K562 (cell line): Measurements from ENCODE around the gene C22orf39. TPM values are rescaled to one million over a fixed set of nuclear protein-coding genes. Genes with fewer than 3 reads are reported as not detected.

ENCODE experiments used
- CUX1 ChIP-seq: fragments of 200-800 bp; sonication (Bioruptor generic); IDR thresholded peaks from 2 replicates; pipeline ENCODE4 v1.6.1; 2016; ENCODE audit warnings: missing genetic modification characterization, missing compliant biosample characterization
- E2F6 ChIP-seq, 2 experiments: IDR thresholded peaks; 2 replicates each; pipeline ENCODE4 v1.6.1; 2011; ENCODE audit warnings: borderline replicate concordance in 1 of 2, control low read depth in 1 of 2, low read depth in 1 of 2, low read length in 1 of 2, mild to moderate bottlenecking in 1 of 2, mixed read lengths in 1 of 2, moderate library complexity in 1 of 2; ENCODE audit not compliant: insufficient read depth in 1 of 2, insufficient read length in 1 of 2, poor library complexity in 1 of 2, severe bottlenecking in 1 of 2; ENCODE audit errors: extremely low read depth in 1 of 2
- ELK3 ChIP-seq: fragments of 450-650 bp; formaldehyde crosslinking; IDR thresholded peaks from 2 replicates; pipeline ENCODE4 v1.4.0; 2020; ENCODE audit warnings: mild to moderate bottlenecking
- GTF2B ChIP-seq: IDR thresholded peaks from 2 replicates; pipeline ENCODE4 v1.6.1; 2011; ENCODE audit not compliant: insufficient read length; ENCODE audit errors: extremely low read depth
- JUNB ChIP-seq: fragments of 450-650 bp; formaldehyde crosslinking; conservative IDR thresholded peaks from 2 replicates; pipeline ENCODE4 v1.4.0; 2020; ENCODE audit warnings: mild to moderate bottlenecking
- JUND ChIP-seq, 2 experiments: IDR thresholded peaks; 2 replicates in 1 of 2; 3 replicates in 1 of 2; pipeline ENCODE4 v1.6.1; 2011; ENCODE audit warnings: borderline replicate concordance in 2 of 2, low read depth in 2 of 2, low read length in 2 of 2, improper control_type of control experiment in 1 of 2, missing biosample characterization in 1 of 2, missing genetic modification characterization in 1 of 2, missing genetic modification reagents in 1 of 2
- KLF13 ChIP-seq: fragments of 450-650 bp; IDR thresholded peaks from 2 replicates; pipeline ENCODE4 v1.6.1; 2016; ENCODE audit warnings: missing genetic modification characterization, low read depth, mild to moderate bottlenecking, missing compliant biosample characterization, moderate library complexity, borderline replicate concordance
- LARP7 ChIP-seq: fragments of 450-650 bp; IDR thresholded peaks from 2 replicates; pipeline ENCODE4 v1.6.1; 2016
- NCOA2 ChIP-seq, 2 experiments: fragments of 450-650 bp; IDR thresholded peaks; 2 replicates each; pipeline ENCODE4 v1.6.1; 2018; ENCODE audit warnings: mild to moderate bottlenecking in 2 of 2, moderate library complexity in 1 of 2; ENCODE audit not compliant: partially characterized antibody in 2 of 2
- RBM15 ChIP-seq: fragments of 200-400 bp; formaldehyde crosslinking; IDR thresholded peaks from 2 replicates; pipeline ENCODE4 v1.6.1; 2018; ENCODE audit warnings: mild to moderate bottlenecking, low read length, moderate library complexity; ENCODE audit not compliant: insufficient read depth
- SMC3 ChIP-seq: conservative IDR thresholded peaks from 2 replicates; pipeline ENCODE4 v1.6.1; 2011; ENCODE audit warnings: low read depth, low read length, improper control_type of control experiment; ENCODE audit not compliant: insufficient read depth
- SP2 ChIP-seq: IDR thresholded peaks from 2 replicates; pipeline ENCODE4 v1.6.1; 2011; ENCODE audit warnings: mild to moderate bottlenecking, low read depth, low read length, moderate library complexity; ENCODE audit not compliant: poor library complexity, severe bottlenecking; ENCODE audit errors: extremely low read depth
- TEAD1 ChIP-seq, 2 experiments: fragments of 450-650 bp in 1 of 2; sonication (generic) in 1 of 2; formaldehyde crosslinking; IDR thresholded peaks; 2 replicates each; pipeline versions ENCODE4 v1.4.0 to v1.8.0; 2020 to 2022; ENCODE audit warnings: mild to moderate bottlenecking in 2 of 2, missing genetic modification reagents in 1 of 2
- ZNF41 ChIP-seq: fragments of 250-450 bp; sonication (Bioruptor Pico); conservative IDR thresholded peaks from 2 replicates; pipeline ENCODE4 v1.4.0; 2020; ENCODE audit warnings: mild to moderate bottlenecking
- ZNF512 ChIP-seq: IDR thresholded peaks from 2 replicates; pipeline ENCODE4 v1.6.1; 2016; ENCODE audit warnings: missing genetic modification characterization, missing compliant biosample characterization
- polyA plus RNA-seq, 8 experiments: library from polyadenylated mRNA; depleted of rRNA in 4 of 8; stranded (reverse) in 5 of 8; unstranded in 3 of 8; fragments of >200 nt; fragmentation: Nextera tagmentation in 2 of 8; fragmentation: Illumina TruSeq in 1 of 8; extraction: Ambion mirVana in 2 of 8; extraction: Trizol in 1 of 8; gene quantifications; 2 replicates each; pipeline versions ENCODE4 v1.2.1 to v1.2.3, GENCODE V29; 2011 to 2014; ENCODE audit warnings: inconsistent platforms in 1 of 8, missing spikeins in 1 of 8
- total RNA-seq, 7 experiments: library from RNA; depleted of rRNA in 6 of 7; stranded (reverse); fragments of >200 nt in 6 of 7; fragmentation: Illumina TruSeq in 2 of 7; extraction: Trizol in 2 of 7; gene quantifications; 2 replicates each; pipeline versions ENCODE4 v1.2.1 to v1.2.3, GENCODE V29; 2011 to 2021; ENCODE audit warnings: low replicate concordance in 1 of 7

The C22orf39 gene
- total and polyA plus RNA-seq, 9 of the 15 experiments (the other 6 are each of a cell fraction or from before 2014, with no cell fraction given) = 20.4 to 139 (median 66.8) TPM

- peak; percentile 77 to 96 for TF ChIP-seq E2F6 (IDR thresholded peaks at IDR 0.05; ENCODE audit: borderline replicate concordance in 1 of 2, extremely low read depth in 1 of 2, insufficient read depth in 1 of 2, insufficient read length in 1 of 2, low read depth in 1 of 2, low read length in 1 of 2, poor library complexity in 1 of 2, severe bottlenecking in 1 of 2)
- TF ChIP-seq TEAD1 (CRISPR knock-in tag; IDR thresholded peaks at IDR 0.05) = peak in 1 of 2 experiments; percentile 75; a peak in 2 of 4 replicates
- no peak for TF ChIP-seq GTF2B
- peak; percentile 19 for TF ChIP-seq SP2
- no peak for TF ChIP-seq ZNF512 (tag)
- TF ChIP-seq JUNB (CRISPR knock-in tag) = no peak
- TF ChIP-seq RBM15 = peak; percentile 63; the same call in 1 of the 2 replicates
- peak; percentile 66; the same call in 1 of the 2 replicates for TF ChIP-seq ZNF41 (CRISPR knock-in tag)
- TF ChIP-seq KLF13 (tag) = peak; percentile 89
- TF ChIP-seq LARP7 = no peak
- TF ChIP-seq CUX1 (CRISPR knock-in tag) = no peak
- peak; percentile 50; the same call in 1 of the 2 replicates for TF ChIP-seq SMC3
- TF ChIP-seq ELK3 (CRISPR knock-in tag) = 0 out of 2 replicates have a peak, but pooled peaks have one; percentile 10
- TF ChIP-seq JUND (IDR thresholded peaks at IDR 0.05; ENCODE audit: borderline replicate concordance, low read depth, low read length) = peak; percentile 91
- TF ChIP-seq JUND (tag; IDR thresholded peaks at IDR 0.05; ENCODE audit: borderline replicate concordance, low read depth, low read length) = no peak
- no peak for TF ChIP-seq NCOA2 (IDR thresholded peaks at IDR 0.05; ENCODE audit: partially characterized antibody in 2 of 2)
Observed at GRCh38 chr22:19431649-19432132, 15.8 kb downstream of the C22orf39 start, which contains the start of gene HIRA (continued).
